Activated CD8-positive, alpha-beta memory T cell treated with anti-CD3 and anti-CD28 coated beads, Interleukin-2, amount 50 U/mL, for 4 hours (primary cell): ENCODE results near the gene CSH2.
"Not testable (repeated sequence)": the region's sequence is repeated elsewhere in the genome, so short reads cannot be mapped to it uniquely, and the experiment has no call there.

Experiments used
- DNase-seq: peaks from one replicate; pipeline ENCODE4 v3.0.0-alpha.2; 2020

The CSH2 gene

GRCh38 chr17:63854709-63855108, 18.8 kb downstream of the CSH2 start:
- DNase-seq: no peak

GRCh38 chr17:63853260-63853659, 20.2 kb downstream of the CSH2 start:
- no peak for DNase-seq

GRCh38 chr17:63850401-63850800, 23.1 kb downstream of the CSH2 start:
- DNase-seq: no peak

- peak; percentile 96 for DNase-seq
These were observed 24.4 kb downstream of the CSH2 start for GRCh38 chr17:63848834-63849689.

GRCh38 chr17:63847525-63848249, 25.8 kb downstream of the CSH2 start:
- DNase-seq: no peak

- DNase-seq: no peak
These were observed 28.0 kb downstream of the CSH2 start for GRCh38 chr17:63845509-63845908.

GRCh38 chr17:63843910-63844677, 29.4 kb downstream of the CSH2 start:
- DNase-seq: no peak

- not testable (repeated sequence) for DNase-seq
These were observed 30.0 kb downstream of the CSH2 start for GRCh38 chr17:63843387-63843888.

GRCh38 chr17:63842540-63843386, 30.7 kb downstream of the CSH2 start, which contains the start of gene SMARCD2:
TSS of gene SMARCD2 (minus strand) at chr17:63842685. CDS start at chr17:63842674, 11 bp downstream.
- peak; percentile 99 for DNase-seq

GRCh38 chr17:63842173-63842539, 31.3 kb downstream of the CSH2 start:
- DNase-seq: no peak

GRCh38 chr17:63841350-63842172, 31.9 kb downstream of the CSH2 start:
- no peak for DNase-seq

- DNase-seq: no peak
These were observed 32.7 kb downstream of the CSH2 start for GRCh38 chr17:63840591-63841349.

- DNase-seq: no peak
These were observed 34.8 kb downstream of the CSH2 start for GRCh38 chr17:63838631-63839171.

GRCh38 chr17:63837962-63838600, 35.4 kb downstream of the CSH2 start:
- no peak for DNase-seq

- no peak for DNase-seq
These were observed 36.0 kb downstream of the CSH2 start for GRCh38 chr17:63837480-63837879.

- DNase-seq: no peak
These were observed 36.7 kb downstream of the CSH2 start for GRCh38 chr17:63836811-63837210.

GRCh38 chr17:63835167-63835720, 38.2 kb downstream of the CSH2 start:
- DNase-seq: no peak

GRCh38 chr17:63834431-63835166, 38.9 kb downstream of the CSH2 start:
- DNase-seq: peak; percentile 57
